K562 (cell line): Measurements from ENCODE around the gene C9orf153. TPM values are rescaled to one million over a fixed set of nuclear protein-coding genes. Genes with fewer than 3 reads are reported as not detected.

ENCODE experiments used
- EP300 ChIP-seq: IDR thresholded peaks from 2 replicates; pipeline ENCODE4 v1.6.1; 2012; ENCODE audit warnings: low read length, improper control_type of control experiment
- RBBP5 ChIP-seq: fragments of 200-600 bp; sonication (generic); IDR thresholded peaks from 2 replicates; pipeline ENCODE4 v1.6.1; 2012; ENCODE audit warnings: borderline replicate concordance, mild to moderate bottlenecking, low read length, control low read depth, inconsistent platforms; ENCODE audit not compliant: insufficient read depth, poor library complexity, severe bottlenecking
- ZNF407 ChIP-seq: fragments of 450-650 bp; IDR thresholded peaks from 2 replicates; pipeline ENCODE4 v1.6.1; 2016; ENCODE audit warnings: low read depth
- ZNF584 ChIP-seq: fragments of 200-800 bp; sonication (Bioruptor generic); IDR thresholded peaks from 2 replicates; pipeline ENCODE4 v1.6.1; 2016; ENCODE audit warnings: low read depth, mild to moderate bottlenecking, missing genetic modification characterization, missing compliant biosample characterization
- polyA plus RNA-seq, 8 experiments: library from polyadenylated mRNA; depleted of rRNA in 4 of 8; stranded (reverse) in 5 of 8; unstranded in 3 of 8; fragments of >200 nt; fragmentation: Nextera tagmentation in 2 of 8; fragmentation: Illumina TruSeq in 1 of 8; extraction: Ambion mirVana in 2 of 8; extraction: Trizol in 1 of 8; gene quantifications; 2 replicates each; pipeline versions ENCODE4 v1.2.1 to v1.2.3, GENCODE V29; 2011 to 2014; ENCODE audit warnings: inconsistent platforms in 1 of 8, missing spikeins in 1 of 8
- total RNA-seq, 7 experiments: library from RNA; depleted of rRNA in 6 of 7; stranded (reverse); fragments of >200 nt in 6 of 7; fragmentation: Illumina TruSeq in 2 of 7; extraction: Trizol in 2 of 7; gene quantifications; 2 replicates each; pipeline versions ENCODE4 v1.2.1 to v1.2.3, GENCODE V29; 2011 to 2021; ENCODE audit warnings: low replicate concordance in 1 of 7

Gene C9orf153
- total and polyA plus RNA-seq, 9 of the 15 experiments (the other 6 are each of a cell fraction or from before 2014, with no cell fraction given): 0.07 to 1.2 (median 0.11) TPM; not detected in 5

GRCh38 chr9:86256653-86257052 lies 2.8 kb downstream of the C9orf153 start (continued):
- TF ChIP-seq ZNF407 (no peak), RBBP5 (no peak), EP300 (no peak), ZNF584 (CRISPR knock-in tag) (no peak)
- TF ChIP-seq, all 486 proteins: peak for 0
